ENCODE results near the gene KRTAP10-3.
"Not testable (repeated sequence)": the region's sequence is repeated elsewhere in the genome, so short reads cannot be mapped to it uniquely, and the experiment has no call there.

The KRTAP10-3 gene

DNA sequence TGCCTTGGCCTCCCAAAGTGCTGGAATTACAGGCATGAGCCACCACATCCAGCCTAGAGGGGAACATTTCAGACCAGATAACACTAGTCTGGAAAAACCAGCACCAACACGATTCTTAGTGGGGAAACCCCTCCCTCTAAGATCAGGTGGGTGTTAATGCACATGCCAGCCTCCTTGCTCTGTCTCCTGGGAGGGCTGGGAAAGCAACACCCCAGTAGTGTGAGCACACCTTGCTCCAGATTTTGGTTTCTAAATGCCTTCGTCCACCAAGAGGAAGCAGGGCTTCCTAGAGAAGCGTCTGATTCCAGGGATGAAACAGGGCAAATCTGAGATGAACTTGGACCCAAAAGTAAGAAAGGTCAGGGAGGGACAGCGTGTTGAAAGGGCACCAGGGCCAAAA is 12.7 kb upstream of the KRTAP10-3 start:
- DNase-seq (ENCODE audit: low spot score): no peak

GRCh38 chr21:44569861-44570517 is 11.4 kb upstream of the KRTAP10-3 start:
- no peak for DNase-seq (ENCODE audit: low spot score)

DNA sequence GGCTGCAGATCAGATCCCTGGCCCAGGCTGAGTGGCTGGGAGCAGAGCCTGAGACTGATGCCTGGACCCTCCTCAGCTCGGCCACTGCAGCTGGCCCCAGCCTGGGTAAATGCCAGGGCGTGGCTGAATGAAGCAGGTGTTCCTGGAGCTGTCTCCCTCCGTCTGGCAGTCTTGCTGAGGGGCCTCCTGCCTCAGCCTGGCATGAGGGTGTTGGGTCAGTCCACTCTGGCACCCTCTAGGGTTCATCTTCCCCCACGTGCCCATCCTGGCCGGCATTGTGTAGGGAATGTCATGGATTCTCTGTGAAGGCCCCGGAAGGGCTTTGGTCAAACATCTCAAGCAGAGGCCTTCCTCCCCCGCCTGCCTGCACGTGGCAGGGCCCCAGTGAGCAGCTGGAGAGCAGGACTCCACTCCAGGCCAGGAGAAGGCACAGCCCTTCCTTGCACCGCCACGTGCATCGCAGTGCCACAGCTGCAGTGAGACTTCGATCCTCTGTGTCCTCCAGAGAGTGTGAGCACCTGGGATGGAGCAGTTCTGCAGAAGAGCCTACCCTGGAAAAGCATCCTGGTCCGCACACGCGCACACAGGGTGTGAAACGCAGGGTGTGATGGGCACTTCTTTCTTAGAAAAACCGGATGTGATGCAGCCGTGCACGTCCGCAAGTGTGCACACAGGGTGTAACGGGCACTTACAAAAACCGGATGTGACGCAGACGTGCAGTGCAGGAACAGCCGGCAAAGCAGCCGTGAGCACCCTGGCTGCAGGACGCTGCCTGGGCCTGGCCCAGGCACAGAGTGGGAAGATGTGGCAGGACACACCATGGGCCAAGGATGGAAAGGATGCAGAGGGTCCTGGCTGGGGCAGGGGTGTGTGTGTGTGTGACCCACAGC is 10.3 kb upstream of the KRTAP10-3 start:
- DNase-seq (ENCODE audit: low spot score): no peak

GRCh38 chr21:44568261-44568660 is 9.7 kb upstream of the KRTAP10-3 start:
- DNase-seq (ENCODE audit: low spot score): no peak

- DNase-seq (ENCODE audit: low spot score): no peak
These were observed 9.0 kb upstream of the KRTAP10-3 start for GRCh38 chr21:44567481-44568171.

- DNase-seq (ENCODE audit: low spot score): no peak
These were observed 7.8 kb upstream of the KRTAP10-3 start for GRCh38 chr21:44566403-44566802.

- DNase-seq (ENCODE audit: low spot score): no peak
These were observed 6.4 kb upstream of the KRTAP10-3 start for GRCh38 chr21:44564886-44565598.

DNA sequence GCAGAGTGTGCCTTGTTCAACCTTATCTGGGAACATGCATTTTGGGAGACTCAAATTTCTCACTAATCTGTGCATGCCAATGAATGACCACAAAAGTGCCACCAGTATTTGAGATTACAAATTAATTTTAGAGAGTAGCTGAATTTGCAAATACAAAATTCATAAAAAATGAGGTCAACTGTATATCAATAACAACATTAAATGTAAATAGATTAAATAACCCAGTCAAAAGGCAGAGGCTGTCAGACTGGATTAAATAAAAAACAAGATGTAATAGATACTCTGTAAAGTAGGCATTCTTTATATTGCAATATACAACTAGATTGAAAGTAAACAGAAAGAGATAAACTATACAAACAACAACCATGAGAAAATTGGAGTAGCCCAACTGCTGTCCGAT is 5.5 kb upstream of the KRTAP10-3 start:
- DNase-seq (ENCODE audit: low spot score): no peak

GRCh38 chr21:44558329-44558675 is 293 bp downstream of the KRTAP10-3 start:
- DNase-seq (ENCODE audit: low spot score): not testable (repeated sequence)

GRCh38 chr21:44557491-44558328 is 885 bp downstream of the KRTAP10-3 start:
- no peak for DNase-seq (ENCODE audit: low spot score)

DNA sequence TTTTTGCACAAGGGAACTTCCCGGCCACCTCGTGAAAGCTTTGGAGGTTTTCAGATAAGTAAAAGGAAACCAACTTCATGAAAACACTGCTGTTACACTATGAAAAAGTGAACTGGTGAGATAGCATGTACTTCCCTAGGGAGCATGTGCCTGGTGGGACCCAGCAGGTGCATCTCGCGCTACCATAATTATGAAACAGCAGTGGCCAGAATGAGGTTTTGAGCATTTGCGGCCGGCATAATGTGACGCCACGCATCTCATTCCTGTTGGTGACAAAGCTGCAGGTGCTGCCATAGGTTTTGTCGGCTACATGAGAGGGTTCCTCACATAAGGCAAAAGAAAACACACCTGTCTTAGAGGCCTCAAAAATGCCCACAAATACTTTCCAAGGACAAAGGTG is 1.7 kb downstream of the KRTAP10-3 start:
- DNase-seq (ENCODE audit: low spot score): no peak

- DNase-seq (ENCODE audit: low spot score): no peak
These were observed 3.3 kb downstream of the KRTAP10-3 start for GRCh38 chr21:44555200-44555875.

DNA sequence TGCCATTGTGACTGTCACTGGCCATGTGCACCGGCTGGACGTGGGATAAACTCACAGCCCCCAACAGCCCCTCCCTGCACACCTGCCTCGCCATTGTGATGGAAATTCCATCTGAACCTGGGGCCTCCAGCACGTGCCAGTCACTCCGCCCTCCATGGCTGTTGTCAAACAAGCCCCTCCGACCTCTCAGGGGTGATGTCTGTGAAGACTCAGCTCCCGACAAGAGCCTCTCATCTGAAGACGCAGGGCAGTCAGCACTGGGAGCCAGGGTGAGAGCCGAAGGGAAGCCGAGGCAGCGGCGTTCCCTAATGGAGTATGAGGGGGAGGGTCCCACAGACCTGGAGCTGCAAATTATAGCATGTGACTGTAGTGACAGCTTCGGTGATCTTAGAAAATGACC is 5.9 kb downstream of the KRTAP10-3 start:
- no peak for DNase-seq (ENCODE audit: low spot score)

- no peak for DNase-seq (ENCODE audit: low spot score)
These were observed 6.5 kb downstream of the KRTAP10-3 start for GRCh38 chr21:44552136-44552535.

- no peak for DNase-seq (ENCODE audit: low spot score)
These were observed 7.1 kb downstream of the KRTAP10-3 start, which contains the start of gene KRTAP10-2 for GRCh38 chr21:44551340-44551961. TSS of gene KRTAP10-2 (minus strand) at chr21:44551505. CDS start at chr21:44551458, 47 bp downstream.

DNA sequence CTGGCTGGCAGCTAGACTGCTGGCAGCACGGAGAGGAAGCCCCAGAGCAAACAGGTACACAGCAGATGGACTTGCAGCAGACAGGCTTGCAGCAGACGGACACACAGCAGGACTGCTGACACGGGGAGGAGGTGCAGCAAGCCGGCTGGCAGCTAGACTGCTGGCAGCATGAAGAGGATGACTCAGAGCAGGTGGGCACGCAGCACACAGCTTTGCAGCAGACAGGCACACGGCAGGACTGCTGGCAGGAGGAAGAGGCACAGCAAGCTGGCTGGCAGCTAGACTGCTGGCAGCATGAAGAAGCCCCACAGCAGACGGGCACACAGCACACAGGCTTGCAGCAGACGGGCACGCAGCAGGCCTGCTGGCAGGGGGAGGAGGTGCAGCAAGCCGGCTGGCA is 7.8 kb downstream of the KRTAP10-3 start:
- no peak for DNase-seq (ENCODE audit: low spot score)

GRCh38 chr21:44550285-44550684 is 8.3 kb downstream of the KRTAP10-3 start:
- DNase-seq (ENCODE audit: low spot score): not testable (repeated sequence)

DNA sequence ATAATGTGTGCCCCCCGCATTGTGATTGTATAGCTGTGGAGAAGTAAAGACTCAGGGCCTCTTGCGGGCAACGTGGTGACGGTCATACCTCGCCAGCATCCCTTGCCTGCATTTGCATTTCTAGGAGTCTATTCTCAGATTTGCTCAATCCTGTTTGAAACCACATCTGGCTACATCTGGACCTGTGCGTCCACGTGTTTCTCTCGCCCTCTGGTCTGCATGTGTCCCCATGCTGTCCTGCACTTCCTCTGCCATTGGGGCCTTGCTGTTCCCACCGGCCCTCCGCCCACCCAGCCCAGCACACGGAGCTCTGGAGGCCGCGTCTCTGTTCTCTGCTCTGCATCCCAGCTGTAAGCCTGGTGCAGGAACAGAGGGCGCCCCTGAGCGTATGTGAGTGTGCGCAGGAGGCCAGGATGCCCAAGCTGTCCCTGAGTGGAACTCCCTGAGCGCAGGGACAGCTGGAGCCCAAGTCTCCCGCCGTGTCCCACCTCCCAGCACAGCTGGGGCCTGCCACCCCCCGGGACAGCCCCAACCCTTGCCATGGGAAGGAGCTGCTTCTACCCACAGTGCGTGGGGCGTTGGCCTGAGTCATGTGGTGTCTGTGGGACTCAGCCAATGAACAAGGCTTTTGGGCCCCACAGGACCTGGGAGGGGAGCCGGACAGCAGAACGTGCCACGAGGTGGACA is 8.9 kb downstream of the KRTAP10-3 start:
- DNase-seq (ENCODE audit: low spot score): no peak

GRCh38 chr21:44548922-44549321 is 9.7 kb downstream of the KRTAP10-3 start:
- no peak for DNase-seq (ENCODE audit: low spot score)

GRCh38 chr21:44548381-44548780 is 10.2 kb downstream of the KRTAP10-3 start:
- DNase-seq (ENCODE audit: low spot score): no peak
